Measurements from ENCODE around the gene SPINK8.

DNA sequence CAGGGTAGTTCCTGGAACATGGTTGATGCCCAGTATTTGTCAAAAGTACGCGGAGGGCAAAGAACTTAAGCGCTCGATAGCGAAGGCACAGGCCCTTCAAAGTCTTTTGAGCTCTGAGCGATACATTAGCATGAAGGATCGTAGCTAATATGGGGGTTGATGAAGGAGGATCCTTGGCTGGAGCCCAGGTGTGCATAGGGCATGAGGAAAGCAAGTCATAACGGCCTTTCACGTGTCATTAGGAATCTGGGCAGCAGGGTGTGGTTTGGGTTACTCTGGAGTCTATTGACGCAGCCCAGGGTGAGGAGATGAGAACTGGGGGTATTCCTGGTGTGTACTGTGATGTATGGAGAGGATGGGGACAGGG, 31.7 kb downstream of the SPINK8 start:
- TF ChIP-seq SNAI2 (CRISPR knock-in tag; IDR thresholded peaks at IDR 0.05) (no peak), CSDC2 (CRISPR knock-in tag; IDR thresholded peaks at IDR 0.05) (no peak), ZNF70 (CRISPR knock-in tag; IDR thresholded peaks at IDR 0.05) (no peak), ESRRG (CRISPR knock-in tag; IDR thresholded peaks at IDR 0.05) (no peak), RARB (CRISPR knock-in tag; IDR thresholded peaks at IDR 0.05) (no peak), ZFP3 (CRISPR knock-in tag; IDR thresholded peaks at IDR 0.05) (no peak), ZNF565 (CRISPR knock-in tag; conservative IDR thresholded peaks at IDR 0.05; ENCODE audit: low read depth) (no peak)
- TF ChIP-seq, protein P1, sequence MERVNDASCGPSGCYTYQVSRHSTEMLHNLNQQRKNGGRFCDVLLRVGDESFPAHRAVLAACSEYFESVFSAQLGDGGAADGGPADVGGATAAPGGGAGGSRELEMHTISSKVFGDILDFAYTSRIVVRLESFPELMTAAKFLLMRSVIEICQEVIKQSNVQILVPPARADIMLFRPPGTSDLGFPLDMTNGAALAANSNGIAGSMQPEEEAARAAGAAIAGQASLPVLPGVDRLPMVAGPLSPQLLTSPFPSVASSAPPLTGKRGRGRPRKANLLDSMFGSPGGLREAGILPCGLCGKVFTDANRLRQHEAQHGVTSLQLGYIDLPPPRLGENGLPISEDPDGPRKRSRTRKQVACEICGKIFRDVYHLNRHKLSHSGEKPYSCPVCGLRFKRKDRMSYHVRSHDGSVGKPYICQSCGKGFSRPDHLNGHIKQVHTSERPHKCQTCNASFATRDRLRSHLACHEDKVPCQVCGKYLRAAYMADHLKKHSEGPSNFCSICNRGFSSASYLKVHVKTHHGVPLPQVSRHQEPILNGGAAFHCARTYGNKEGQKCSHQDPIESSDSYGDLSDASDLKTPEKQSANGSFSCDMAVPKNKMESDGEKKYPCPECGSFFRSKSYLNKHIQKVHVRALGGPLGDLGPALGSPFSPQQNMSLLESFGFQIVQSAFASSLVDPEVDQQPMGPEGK (CRISPR knock-in tag; IDR thresholded peaks at IDR 0.05; ENCODE audit: borderline replicate concordance) = no peak
